ENCODE measurements around the gene TAB3.

Gene TAB3, protein sequence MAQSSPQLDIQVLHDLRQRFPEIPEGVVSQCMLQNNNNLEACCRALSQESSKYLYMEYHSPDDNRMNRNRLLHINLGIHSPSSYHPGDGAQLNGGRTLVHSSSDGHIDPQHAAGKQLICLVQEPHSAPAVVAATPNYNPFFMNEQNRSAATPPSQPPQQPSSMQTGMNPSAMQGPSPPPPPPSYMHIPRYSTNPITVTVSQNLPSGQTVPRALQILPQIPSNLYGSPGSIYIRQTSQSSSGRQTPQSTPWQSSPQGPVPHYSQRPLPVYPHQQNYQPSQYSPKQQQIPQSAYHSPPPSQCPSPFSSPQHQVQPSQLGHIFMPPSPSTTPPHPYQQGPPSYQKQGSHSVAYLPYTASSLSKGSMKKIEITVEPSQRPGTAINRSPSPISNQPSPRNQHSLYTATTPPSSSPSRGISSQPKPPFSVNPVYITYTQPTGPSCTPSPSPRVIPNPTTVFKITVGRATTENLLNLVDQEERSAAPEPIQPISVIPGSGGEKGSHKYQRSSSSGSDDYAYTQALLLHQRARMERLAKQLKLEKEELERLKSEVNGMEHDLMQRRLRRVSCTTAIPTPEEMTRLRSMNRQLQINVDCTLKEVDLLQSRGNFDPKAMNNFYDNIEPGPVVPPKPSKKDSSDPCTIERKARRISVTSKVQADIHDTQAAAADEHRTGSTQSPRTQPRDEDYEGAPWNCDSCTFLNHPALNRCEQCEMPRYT

DNA sequence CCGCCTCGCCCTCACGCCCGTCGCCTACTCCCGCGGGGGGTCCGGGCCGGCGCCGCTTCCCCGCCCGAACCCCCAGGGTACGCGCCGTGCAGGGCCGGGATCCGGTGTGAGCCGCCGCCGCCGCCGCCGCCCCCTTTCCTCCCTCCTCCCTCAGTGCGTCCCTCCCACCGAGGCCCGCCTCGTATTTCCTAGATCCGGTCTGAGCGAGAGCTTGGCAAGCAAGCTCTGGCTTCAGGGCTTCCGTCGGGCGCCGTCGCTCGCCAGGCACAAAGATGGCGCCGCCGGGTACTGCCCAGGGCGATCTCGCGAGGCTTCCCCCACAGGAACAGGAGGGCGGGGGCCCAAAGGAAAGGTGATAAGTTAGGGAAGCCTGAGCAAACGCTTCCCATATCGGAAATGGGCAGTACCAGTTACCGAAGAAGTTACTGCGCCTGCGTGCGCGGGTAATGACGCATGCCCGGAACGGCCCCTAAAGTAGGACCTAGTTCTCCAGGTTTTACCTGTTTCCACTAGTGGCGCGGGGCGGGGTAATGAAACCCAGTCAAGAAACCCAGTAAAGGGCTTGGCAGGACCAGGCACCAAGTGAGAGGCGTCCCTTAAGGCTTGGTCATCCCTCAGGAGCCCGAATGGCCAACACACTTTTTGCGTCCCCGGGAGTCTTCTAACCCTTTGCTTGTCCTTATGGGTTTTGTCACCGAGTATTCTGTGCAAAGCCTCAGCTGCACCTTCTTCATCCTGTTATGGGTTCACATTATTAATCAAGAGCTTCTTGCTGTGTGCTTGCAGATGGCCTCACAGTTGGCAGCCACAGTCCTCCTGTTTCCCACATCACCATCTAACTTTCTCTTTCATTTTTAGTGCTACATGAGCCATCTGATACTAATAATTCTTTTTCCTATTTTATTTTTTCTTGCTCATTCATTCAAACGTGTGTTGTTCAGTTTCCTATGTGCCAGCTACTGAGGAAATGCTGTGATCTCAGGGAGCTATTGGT is at the start of gene TAB3:
Gene TAB3, minus strand, starts transcription at position 108 of the 994 bp plus-strand sequence. CDS start 29,666 bp downstream, outside the sequence.
- DNase-seq: peak; percentile 90 to 92

DNA sequence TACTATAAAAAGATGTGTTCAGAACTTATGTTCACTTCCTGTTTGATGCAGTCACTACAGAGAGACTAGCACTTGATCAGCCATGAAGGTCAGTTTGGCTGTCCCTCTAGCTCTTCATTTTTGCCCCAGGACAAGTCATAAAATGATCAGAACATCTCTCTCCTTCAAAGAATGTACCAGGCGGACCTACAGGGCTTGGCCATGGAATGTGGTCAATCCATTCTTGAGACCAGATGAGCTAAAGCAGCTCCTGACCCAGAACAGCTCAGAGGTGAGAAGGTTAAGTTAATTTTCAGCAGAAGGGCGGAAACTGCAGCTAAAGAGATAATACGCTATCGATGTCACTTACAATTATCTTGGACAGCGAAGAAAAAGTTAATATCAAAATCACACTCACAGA is 49.2 kb upstream of the TAB3 start:
- DNase-seq: no peak

- no peak for DNase-seq
These were observed 46.9 kb upstream of the TAB3 start for GRCh38 chrX:30935985-30936384.

GRCh38 chrX:30931920-30932319 is 42.9 kb upstream of the TAB3 start:
- DNase-seq: no peak

DNA sequence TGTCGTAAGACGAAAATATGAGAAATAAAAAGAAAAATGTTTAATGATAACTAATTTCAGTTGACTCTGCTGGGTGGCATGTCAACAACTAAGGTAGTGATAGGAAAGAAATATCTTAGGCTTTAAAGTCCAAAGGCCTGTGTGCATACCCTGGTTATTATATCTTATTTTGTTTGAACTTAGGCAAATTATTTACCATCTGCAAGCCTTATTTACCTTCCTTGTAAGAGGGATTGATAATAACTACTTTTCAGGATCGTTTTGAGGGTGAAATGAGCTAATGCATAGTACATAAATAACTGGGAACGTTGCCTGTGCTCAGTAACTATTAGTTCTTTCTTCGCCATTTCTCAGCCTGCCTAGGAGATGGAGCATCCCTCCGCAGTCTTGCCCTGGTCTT is 41.6 kb upstream of the TAB3 start:
- no peak for DNase-seq

DNA sequence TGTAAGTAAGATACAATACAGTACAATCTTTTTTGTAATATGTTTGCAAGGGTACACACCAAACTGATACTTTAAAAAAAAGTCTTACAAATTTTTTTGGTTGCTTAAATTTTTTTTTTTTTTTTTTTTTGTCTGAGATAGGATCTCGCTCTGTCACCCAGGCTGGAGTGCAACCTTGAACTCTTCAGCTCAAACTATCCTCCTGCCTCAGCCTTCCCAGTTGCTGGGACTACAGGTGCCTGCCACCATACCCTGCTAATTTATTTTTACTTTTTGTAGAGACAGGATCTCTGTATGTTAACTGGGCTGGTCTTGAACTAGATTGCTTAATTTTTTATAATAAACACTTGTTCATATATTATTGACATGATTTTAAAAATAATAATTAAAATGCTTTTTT is 41.1 kb upstream of the TAB3 start:
- DNase-seq: no peak

DNA sequence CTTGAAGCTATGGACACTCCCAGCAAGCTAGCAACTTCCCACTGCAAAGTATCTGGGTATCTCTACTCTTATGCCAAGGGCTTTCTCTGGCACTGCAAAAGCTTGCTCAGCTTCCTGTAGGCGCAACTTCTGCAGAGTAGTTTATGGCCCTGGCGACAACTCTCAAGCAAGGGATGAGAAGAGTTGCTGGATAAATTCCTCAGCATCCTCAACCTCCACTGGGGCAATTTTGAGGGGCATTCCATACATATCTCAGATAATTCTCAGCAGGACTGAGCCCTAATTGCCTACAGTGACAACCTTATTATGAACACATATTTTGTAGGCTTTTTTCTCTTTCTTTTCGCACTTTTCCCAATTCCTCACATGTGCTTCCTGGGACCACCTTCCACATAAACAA is 31.2 kb upstream of the TAB3 start:
- DNase-seq: no peak

DNA sequence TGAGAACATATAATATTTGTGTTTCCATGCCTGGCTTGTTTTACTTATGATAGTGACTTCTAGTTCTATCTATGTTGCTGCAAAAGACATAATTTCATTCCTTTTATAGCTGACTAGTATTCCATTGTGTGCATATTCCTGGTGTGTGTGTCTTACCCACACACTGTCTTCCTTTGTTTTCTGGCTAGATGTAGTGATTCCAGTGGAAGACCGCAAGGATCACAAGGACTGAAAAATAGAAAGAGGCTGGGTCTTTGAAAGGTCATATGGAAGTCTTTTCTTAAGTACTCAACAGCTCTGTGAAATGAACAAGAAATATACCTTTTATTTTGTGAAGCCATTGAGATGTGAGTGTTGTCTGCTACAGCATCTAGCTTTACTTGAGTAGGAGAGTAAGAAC is 29.4 kb upstream of the TAB3 start:
- DNase-seq: no peak

- DNase-seq: no peak
These were observed 24.4 kb upstream of the TAB3 start for GRCh38 chrX:30913492-30913891.

GRCh38 chrX:30910124-30910860 is 21.2 kb upstream of the TAB3 start:
- no peak for DNase-seq

DNA sequence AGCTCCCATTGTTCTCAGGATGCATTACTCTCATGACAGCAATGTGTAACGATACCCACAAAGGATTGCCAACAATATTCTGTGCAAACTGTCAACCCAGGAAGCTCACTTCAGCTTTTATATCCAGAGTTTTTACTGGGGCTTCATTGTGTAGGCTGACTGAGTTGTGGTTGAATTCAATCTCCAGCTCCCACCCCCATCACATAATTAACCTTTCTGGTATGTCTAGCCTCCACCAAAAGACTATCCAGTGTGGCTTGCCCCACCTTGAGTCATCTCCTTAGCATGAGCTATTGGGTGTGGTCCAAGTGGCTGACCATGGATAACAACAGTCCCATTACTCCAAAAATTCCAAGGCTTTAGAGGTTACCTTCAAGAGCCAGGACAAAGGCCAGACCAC is 17.7 kb upstream of the TAB3 start:
- DNase-seq: no peak

GRCh38 chrX:30905321-30905720 is 16.3 kb upstream of the TAB3 start:
- no peak for DNase-seq

DNA sequence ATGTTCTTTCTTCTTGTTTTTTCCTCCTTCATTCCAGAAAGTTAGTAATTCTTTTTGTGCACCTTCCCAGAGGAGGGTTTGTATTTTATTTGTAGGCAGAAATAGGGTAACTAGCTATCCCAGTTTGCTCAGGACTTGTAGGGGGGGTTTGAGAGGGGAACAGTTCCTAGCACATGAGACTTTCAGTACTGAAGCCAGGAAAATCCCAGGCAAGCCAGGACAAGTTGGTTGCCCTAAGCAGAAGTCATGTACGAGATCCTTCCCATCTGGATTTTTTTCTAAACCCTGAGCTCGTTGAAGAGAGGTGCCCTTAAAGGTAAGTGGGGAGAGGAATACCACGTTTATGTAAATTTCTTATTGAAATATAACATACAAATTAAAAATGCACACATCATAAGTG is 15.6 kb upstream of the TAB3 start:
- no peak for DNase-seq

- no peak for DNase-seq
These were observed 15.1 kb upstream of the TAB3 start for GRCh38 chrX:30904186-30904585.

DNA sequence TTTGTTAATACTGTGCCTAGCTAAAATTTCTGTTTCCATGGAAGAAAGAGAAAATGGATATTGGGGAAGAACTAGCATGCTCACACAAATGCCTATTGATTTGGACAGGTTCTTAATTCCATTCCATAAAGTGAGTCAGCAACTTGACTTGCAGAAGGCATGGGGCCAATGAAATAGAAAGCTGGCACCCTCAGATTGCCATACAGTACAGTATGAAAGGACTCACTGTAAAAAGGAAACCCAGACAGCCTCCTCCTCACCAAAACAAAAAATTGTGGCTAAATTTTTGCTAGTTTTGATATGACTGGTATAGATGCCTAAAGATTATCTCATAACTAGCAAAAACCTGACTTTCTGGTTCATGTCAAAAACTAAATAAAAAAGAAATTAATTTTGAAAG is 11.2 kb upstream of the TAB3 start:
- no peak for DNase-seq

GRCh38 chrX:30898886-30899285 is 9.8 kb upstream of the TAB3 start:
- no peak for DNase-seq

DNA sequence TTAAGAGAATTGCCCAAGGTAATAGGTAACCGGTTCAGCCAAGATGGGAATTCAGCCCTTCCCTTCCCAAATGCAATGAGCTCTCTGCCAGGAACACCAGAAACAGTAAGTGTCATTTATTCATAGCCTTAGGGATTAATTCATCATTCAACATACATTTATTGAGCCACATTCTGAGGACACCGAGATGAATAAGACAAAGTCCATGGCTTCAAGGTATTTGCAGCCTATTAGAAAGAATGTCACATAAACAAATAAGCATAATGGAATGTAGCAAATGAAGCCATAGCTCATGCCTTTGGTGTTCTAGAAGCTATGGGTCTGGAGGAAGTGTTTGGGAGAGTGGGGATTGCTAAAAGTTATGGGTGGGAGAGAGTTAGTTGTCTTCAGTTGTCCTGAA is 6.3 kb upstream of the TAB3 start:
- no peak for DNase-seq

DNA sequence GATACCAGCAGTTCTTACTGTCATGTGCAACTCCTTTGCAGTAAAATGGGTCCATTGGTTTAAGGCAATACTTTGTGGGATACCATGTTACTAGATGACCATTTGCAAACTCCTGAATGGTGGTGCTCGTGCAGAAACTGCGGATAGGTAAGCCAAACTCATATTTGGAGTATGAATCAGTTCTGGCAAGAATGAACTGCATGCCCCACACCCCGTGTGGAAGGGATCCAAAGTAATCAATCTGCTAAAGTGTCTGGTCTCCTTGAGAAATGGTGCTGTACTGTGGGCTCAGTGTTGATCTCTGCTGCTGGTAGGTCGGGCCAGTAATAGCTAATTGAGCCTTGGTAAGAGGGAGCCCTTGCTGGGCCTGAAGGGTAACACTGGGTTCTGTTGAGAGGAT is 4.2 kb upstream of the TAB3 start:
- no peak for DNase-seq

DNA sequence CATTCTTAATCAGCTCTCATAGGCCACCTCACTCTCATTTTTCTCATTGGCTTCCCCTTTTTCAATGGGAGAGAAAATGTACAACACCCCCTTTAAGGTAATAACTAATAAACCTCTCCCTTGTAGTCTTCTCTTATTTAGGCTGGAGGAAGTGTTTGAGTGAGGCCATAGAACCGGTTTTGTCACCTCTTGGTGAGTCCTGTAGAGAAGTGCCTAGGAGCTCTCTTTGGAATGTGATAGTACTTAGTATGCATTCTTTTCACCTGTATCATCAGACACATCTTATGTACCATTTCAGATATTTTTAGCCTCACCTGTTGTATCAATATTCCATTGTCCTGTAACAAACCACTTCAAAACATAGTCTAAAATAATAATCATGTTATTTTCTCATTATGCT is 3.5 kb upstream of the TAB3 start:
- DNase-seq: no peak

DNA sequence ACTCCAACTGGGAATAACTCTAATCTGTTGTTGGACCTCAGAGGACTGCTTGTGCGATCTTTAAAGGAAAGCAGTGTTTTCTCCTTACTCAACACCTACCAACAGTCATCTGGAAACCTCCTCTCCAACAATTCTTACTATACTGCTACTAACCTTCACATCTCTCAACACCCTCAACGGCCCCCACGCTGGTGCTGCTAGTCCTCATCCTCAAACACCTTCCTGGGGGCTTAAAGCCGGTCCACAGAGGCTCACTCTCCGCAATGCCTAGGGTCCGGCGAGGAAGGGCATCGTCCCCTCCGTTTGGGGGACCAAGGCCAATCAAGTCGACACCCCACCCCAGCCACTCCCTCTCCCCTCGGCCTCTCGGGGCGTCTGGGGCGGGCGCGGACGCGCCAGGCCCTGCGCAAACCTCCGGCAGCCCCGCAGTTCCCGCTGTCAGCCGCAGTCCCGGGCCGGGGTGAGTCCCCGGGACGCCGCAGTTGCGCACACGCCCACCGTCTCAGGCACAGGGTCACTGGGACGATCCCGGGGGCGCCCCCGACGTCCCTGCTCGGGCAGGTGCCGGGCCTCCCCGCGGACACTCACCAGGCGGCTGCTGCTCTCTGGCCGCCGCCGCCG is 418 bp downstream of the TAB3 start:
- DNase-seq: peak; percentile 0 to 4

GRCh38 chrX:30887721-30888120 is 1.3 kb downstream of the TAB3 start:
- DNase-seq: peak; percentile 47 to 57

DNA sequence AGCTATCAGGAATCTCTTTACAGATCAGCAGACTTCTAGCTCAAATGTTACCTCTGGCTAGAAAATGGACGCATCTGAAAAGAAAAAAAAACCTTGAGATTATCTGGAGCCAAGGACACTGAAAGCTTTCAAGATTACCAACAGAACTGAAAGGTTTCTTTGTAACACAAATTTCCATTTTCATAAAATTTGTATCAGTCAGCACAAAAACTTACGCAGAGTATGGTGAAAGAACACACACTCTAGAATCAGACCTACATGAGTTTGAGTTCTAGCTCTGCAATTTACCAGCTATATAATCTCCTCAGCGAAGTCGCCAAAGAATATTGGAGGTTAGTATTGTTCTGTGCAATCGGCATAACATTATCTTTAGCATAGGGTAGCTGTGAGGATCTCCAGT is 1.8 kb downstream of the TAB3 start:
- DNase-seq: no peak
